ENCODE results near the gene LIPT1.

Gene LIPT1

GRCh38 chr2:99198103-99198841 lies 43.5 kb downstream of the LIPT1 start:
- no peak overlapping the region for H3K9ac ChIP-seq (ENCODE audit: low read depth in 1 of 2, low read length in 2 of 2)
- H3K27me3 ChIP-seq (ENCODE audit: control insufficient read depth in 2 of 2, insufficient read depth in 2 of 2, low read length in 2 of 2) = no peaks in the 10 kb centered on the region
- H3K9me3 ChIP-seq (ENCODE audit: control insufficient read depth in 2 of 2, low read length in 2 of 2) = no peaks in the 10 kb centered on the region
- no peak overlapping the region for H3K4me3 ChIP-seq (ENCODE audit: low read length in 2 of 2)
- H3K27ac ChIP-seq (ENCODE audit: low read depth in 2 of 2, low read length in 2 of 2) = no peak overlapping the region
- H3K36me3 ChIP-seq (ENCODE audit: control insufficient read depth in 2 of 2, insufficient read depth in 2 of 2, low read length in 2 of 2) = peaks cover 12 to 18% of the 10 kb centered on the region in 2 donors
- H3K4me1 ChIP-seq (ENCODE audit: control insufficient read depth in 2 of 2, insufficient read depth in 2 of 2, low read length in 2 of 2) = no peaks in the 10 kb centered on the region

- H3K4me3 ChIP-seq (ENCODE audit: low read length in 2 of 2) = no peak overlapping the region
- no peaks in the 10 kb centered on the region for H3K4me1 ChIP-seq (ENCODE audit: control insufficient read depth in 2 of 2, insufficient read depth in 2 of 2, low read length in 2 of 2)
These were observed 45.5 kb downstream of the LIPT1 start for GRCh38 chr2:99200076-99200800.

GRCh38 chr2:99201959-99202678 lies 47.4 kb downstream of the LIPT1 start:
- no peaks in the 10 kb centered on the region for H3K4me1 ChIP-seq (ENCODE audit: control insufficient read depth in 2 of 2, insufficient read depth in 2 of 2, low read length in 2 of 2)
- peaks cover 1 to 4% of the 10 kb centered on the region in 2 donors for H3K36me3 ChIP-seq (ENCODE audit: control insufficient read depth in 2 of 2, insufficient read depth in 2 of 2, low read length in 2 of 2)
- H3K27ac ChIP-seq (ENCODE audit: low read depth in 2 of 2, low read length in 2 of 2) = no peak overlapping the region
- H3K27me3 ChIP-seq (ENCODE audit: control insufficient read depth in 2 of 2, insufficient read depth in 2 of 2, low read length in 2 of 2) = no peaks in the 10 kb centered on the region
- no peak overlapping the region for H3K4me3 ChIP-seq (ENCODE audit: low read length in 2 of 2)
- no peak overlapping the region for H3K9ac ChIP-seq (ENCODE audit: low read depth in 1 of 2, low read length in 2 of 2)
- no peaks in the 10 kb centered on the region for H3K9me3 ChIP-seq (ENCODE audit: control insufficient read depth in 2 of 2, low read length in 2 of 2)

More at GRCh38 chr2:99200076-99200800, 45.5 kb downstream of the LIPT1 start:
- Histone ChIP-seq H3K9ac (ENCODE audit: low read depth in 1 of 2, low read length in 2 of 2) (no peak overlapping the region), H3K27me3 (ENCODE audit: control insufficient read depth in 2 of 2, insufficient read depth in 2 of 2, low read length in 2 of 2) (no peaks in the 10 kb centered on the region), H3K36me3 (ENCODE audit: control insufficient read depth in 2 of 2, insufficient read depth in 2 of 2, low read length in 2 of 2) (peaks cover 9 to 17% of the 10 kb centered on the region in 2 donors), H3K27ac (ENCODE audit: low read depth in 2 of 2, low read length in 2 of 2) (no peak overlapping the region), H3K9me3 (ENCODE audit: control insufficient read depth in 2 of 2, low read length in 2 of 2) (no peaks in the 10 kb centered on the region)

- no peak overlapping the region for H3K27ac ChIP-seq (ENCODE audit: low read depth in 2 of 2, low read length in 2 of 2)
- no peaks in the 10 kb centered on the region for H3K9me3 ChIP-seq (ENCODE audit: control insufficient read depth in 2 of 2, low read length in 2 of 2)
- H3K9ac ChIP-seq (ENCODE audit: low read depth in 1 of 2, low read length in 2 of 2) = no peak overlapping the region
- H3K36me3 ChIP-seq (ENCODE audit: control insufficient read depth in 2 of 2, insufficient read depth in 2 of 2, low read length in 2 of 2) = no peaks in the 10 kb centered on the region
- no peaks in the 10 kb centered on the region for H3K27me3 ChIP-seq (ENCODE audit: control insufficient read depth in 2 of 2, insufficient read depth in 2 of 2, low read length in 2 of 2)
- no peak overlapping the region for H3K4me3 ChIP-seq (ENCODE audit: low read length in 2 of 2)
- no peaks in the 10 kb centered on the region for H3K4me1 ChIP-seq (ENCODE audit: control insufficient read depth in 2 of 2, insufficient read depth in 2 of 2, low read length in 2 of 2)
These were observed 50.7 kb downstream of the LIPT1 start for GRCh38 chr2:99205491-99205890.

All from mucosa of rectum (tissue), 2 donors.